Suppressor macrophage treated with lipopolysaccharide for 4 hours (primary cell): ENCODE measurements around the gene RANBP1.

Source experiments
- DNase-seq: peaks from one replicate; pipeline ENCODE4 v3.0.0-alpha.2; 2020

The RANBP1 gene

GRCh38 chr22:20089226-20089976 lies 26.5 kb upstream of the RANBP1 start:
- no peak for DNase-seq

GRCh38 chr22:20089977-20090729 lies 25.8 kb upstream of the RANBP1 start:
- DNase-seq: peak; percentile 19

- DNase-seq: no peak
Observed at GRCh38 chr22:20090730-20091240, 25.1 kb upstream of the RANBP1 start.

- DNase-seq: no peak
Observed at GRCh38 chr22:20091690-20092476, 24.0 kb upstream of the RANBP1 start.

GRCh38 chr22:20092477-20092854 lies 23.4 kb upstream of the RANBP1 start:
- DNase-seq: no peak

GRCh38 chr22:20093418-20094196 lies 22.3 kb upstream of the RANBP1 start:
- DNase-seq: no peak

- no peak for DNase-seq
Observed at GRCh38 chr22:20094197-20094807, 21.6 kb upstream of the RANBP1 start.

- DNase-seq: no peak
Observed at GRCh38 chr22:20095521-20095920, 20.4 kb upstream of the RANBP1 start.

GRCh38 chr22:20096574-20097420 lies 19.1 kb upstream of the RANBP1 start:
- DNase-seq: no peak

GRCh38 chr22:20099099-20099711 lies 16.7 kb upstream of the RANBP1 start:
- no peak for DNase-seq

GRCh38 chr22:20101638-20102037 lies 14.3 kb upstream of the RANBP1 start:
- no peak for DNase-seq

- DNase-seq: no peak
Observed at GRCh38 chr22:20102203-20102780, 13.6 kb upstream of the RANBP1 start.

- DNase-seq: no peak
Observed at GRCh38 chr22:20105456-20106204, 10.3 kb upstream of the RANBP1 start.

GRCh38 chr22:20106205-20106848 lies 9.6 kb upstream of the RANBP1 start:
- no peak for DNase-seq

GRCh38 chr22:20106849-20107237 lies 9.1 kb upstream of the RANBP1 start:
- no peak for DNase-seq

- DNase-seq: no peak
Observed at GRCh38 chr22:20107471-20107901, 8.4 kb upstream of the RANBP1 start.

- DNase-seq: no peak
Observed at GRCh38 chr22:20107951-20108756, 7.8 kb upstream of the RANBP1 start.

GRCh38 chr22:20108757-20109230 lies 7.1 kb upstream of the RANBP1 start:
- DNase-seq: no peak
